GM12878 (cell line): ENCODE results near the gene LIMD2. TPM values are rescaled to one million over a fixed set of nuclear protein-coding genes. Genes with fewer than 3 reads are reported as not detected.

Source experiments
- DPF2 ChIP-seq: fragments of 450-650 bp; IDR thresholded peaks from 2 replicates; pipeline ENCODE4 v1.6.1; 2017; ENCODE audit warnings: mild to moderate bottlenecking
- EP300 ChIP-seq, 2 experiments: fragments of 150-350 bp in 1 of 2; IDR thresholded peaks; 2 replicates each; pipeline ENCODE4 v1.6.1; 2011 to 2012; ENCODE audit warnings: low read depth in 2 of 2, low read length in 2 of 2, borderline replicate concordance in 1 of 2, improper control_type of control experiment in 1 of 2, inconsistent platforms in 1 of 2; ENCODE audit not compliant: control insufficient read depth in 1 of 2
- PAX5 ChIP-seq: IDR thresholded peaks from 2 replicates; pipeline ENCODE4 v1.6.1; 2011; ENCODE audit warnings: low read depth, low read length, borderline replicate concordance
- RELA ChIP-seq: fragments of 450-650 bp; IDR thresholded peaks from 2 replicates; pipeline ENCODE4 v1.8.0; 2014; ENCODE audit warnings: borderline replicate concordance; ENCODE audit not compliant: partially characterized antibody
- SREBF2 ChIP-seq: IDR thresholded peaks from 2 replicates; pipeline ENCODE4 v1.6.1; 2012; ENCODE audit warnings: mild to moderate bottlenecking, low read length
- polyA plus RNA-seq, 11 experiments: library from polyadenylated mRNA; depleted of rRNA in 4 of 11; unstranded in 6 of 11; stranded (reverse) in 5 of 11; fragments of >200 nt; fragmentation: Nextera tagmentation in 4 of 11; fragmentation: Illumina TruSeq in 1 of 11; extraction: Ambion mirVana in 4 of 11; extraction: Trizol in 1 of 11; gene quantifications; 1 replicate in 1 of 11; 2 replicates in 10 of 11; pipeline versions ENCODE4 v1.2.1 to v1.2.3, GENCODE V29; 2011 to 2016; ENCODE audit warnings: inconsistent platforms in 2 of 11, missing spikeins in 2 of 11, low read depth in 1 of 11
- total RNA-seq, 4 experiments: library from RNA; depleted of rRNA in 3 of 4; stranded (reverse); fragments of >200 nt in 3 of 4; fragmentation: Illumina TruSeq in 1 of 4; extraction: Trizol in 1 of 4; gene quantifications; 2 replicates each; pipeline versions ENCODE4 v1.2.1 to v1.2.3, GENCODE V29; 2013 to 2021
- TF ChIP-seq, protein P1 (sequence below): fragments of 450-650 bp; formaldehyde crosslinking; IDR thresholded peaks from 2 replicates; pipeline ENCODE4 v1.4.0; 2020; ENCODE audit warnings: mild to moderate bottlenecking, moderate library complexity

LIMD2 gene
- total and polyA plus RNA-seq, 10 of the 15 experiments (the other 5 are each of a cell fraction or from before 2014, with no cell fraction given), result 1.1 to 339 (median 181) TPM

DNA sequence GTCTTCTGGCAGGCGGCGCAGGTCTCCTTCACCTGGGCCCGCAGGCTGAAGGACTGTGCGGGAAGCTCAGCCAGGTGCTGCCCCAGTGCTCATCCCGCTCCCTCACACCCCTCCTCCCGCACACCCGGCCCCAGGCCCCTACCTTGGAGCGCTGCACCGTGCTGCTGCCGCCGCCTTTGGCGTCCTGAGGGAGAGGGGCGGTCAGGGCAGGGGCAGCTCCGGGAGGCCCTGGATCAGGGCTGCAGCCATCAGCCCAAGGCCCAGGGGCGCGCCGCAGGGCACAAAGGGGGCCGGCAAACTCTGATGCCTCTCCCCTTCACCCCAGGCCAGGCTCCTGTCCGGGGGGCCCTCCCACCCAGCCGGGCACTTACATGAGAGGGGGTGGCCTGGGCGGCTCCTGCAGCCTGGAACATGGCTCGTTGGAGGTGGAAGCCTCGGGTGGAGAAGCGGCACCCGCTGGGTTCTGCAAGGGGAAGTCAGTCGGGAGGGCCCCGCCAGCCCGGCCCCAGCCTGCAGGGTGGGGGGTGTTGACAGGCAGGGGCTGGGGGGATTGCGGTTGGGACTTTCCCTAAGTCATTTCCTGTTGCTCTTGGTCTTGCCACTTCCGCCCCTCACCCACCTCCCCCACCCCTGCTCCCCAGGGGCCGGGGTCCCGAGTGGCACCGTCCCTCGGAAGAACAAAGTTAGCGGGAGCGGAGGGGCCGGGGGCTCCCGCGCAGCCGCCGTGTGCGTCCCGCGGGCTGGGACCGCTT is 863 bp downstream of the LIMD2 start (continued):
- TF ChIP-seq, protein P1, sequence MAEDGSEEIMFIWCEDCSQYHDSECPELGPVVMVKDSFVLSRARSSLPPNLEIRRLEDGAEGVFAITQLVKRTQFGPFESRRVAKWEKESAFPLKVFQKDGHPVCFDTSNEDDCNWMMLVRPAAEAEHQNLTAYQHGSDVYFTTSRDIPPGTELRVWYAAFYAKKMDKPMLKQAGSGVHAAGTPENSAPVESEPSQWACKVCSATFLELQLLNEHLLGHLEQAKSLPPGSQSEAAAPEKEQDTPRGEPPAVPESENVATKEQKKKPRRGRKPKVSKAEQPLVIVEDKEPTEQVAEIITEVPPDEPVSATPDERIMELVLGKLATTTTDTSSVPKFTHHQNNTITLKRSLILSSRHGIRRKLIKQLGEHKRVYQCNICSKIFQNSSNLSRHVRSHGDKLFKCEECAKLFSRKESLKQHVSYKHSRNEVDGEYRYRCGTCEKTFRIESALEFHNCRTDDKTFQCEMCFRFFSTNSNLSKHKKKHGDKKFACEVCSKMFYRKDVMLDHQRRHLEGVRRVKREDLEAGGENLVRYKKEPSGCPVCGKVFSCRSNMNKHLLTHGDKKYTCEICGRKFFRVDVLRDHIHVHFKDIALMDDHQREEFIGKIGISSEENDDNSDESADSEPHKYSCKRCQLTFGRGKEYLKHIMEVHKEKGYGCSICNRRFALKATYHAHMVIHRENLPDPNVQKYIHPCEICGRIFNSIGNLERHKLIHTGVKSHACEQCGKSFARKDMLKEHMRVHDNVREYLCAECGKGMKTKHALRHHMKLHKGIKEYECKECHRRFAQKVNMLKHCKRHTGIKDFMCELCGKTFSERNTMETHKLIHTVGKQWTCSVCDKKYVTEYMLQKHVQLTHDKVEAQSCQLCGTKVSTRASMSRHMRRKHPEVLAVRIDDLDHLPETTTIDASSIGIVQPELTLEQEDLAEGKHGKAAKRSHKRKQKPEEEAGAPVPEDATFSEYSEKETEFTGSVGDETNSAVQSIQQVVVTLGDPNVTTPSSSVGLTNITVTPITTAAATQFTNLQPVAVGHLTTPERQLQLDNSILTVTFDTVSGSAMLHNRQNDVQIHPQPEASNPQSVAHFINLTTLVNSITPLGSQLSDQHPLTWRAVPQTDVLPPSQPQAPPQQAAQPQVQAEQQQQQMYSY (CRISPR knock-in tag), result no peak
- TF ChIP-seq SREBF2 (no peak), EP300 (IDR thresholded peaks at IDR 0.05; ENCODE audit: borderline replicate concordance in 1 of 2, control insufficient read depth in 1 of 2, low read depth in 2 of 2, low read length in 2 of 2) (peak in 1 of 2 experiments; percentile 28; a peak in 1 of 4 replicates), DPF2 (peak; percentile 76), RELA (peak; percentile 69), PAX5 (peak; percentile 63; the same call in 1 of the 2 replicates)
- TF ChIP-seq, all 136 proteins: peak for 46
